Measurements from ENCODE around the gene ABHD17C. TPM values are rescaled to one million over a fixed set of nuclear protein-coding genes. Genes with fewer than 3 reads are reported as not detected.

The ABHD17C gene
- total and polyA plus RNA-seq, 2 of the 8 experiments (the other 6 are each of a cell fraction or from before 2014, with no cell fraction given): 20.2 to 29.8 TPM

DNA sequence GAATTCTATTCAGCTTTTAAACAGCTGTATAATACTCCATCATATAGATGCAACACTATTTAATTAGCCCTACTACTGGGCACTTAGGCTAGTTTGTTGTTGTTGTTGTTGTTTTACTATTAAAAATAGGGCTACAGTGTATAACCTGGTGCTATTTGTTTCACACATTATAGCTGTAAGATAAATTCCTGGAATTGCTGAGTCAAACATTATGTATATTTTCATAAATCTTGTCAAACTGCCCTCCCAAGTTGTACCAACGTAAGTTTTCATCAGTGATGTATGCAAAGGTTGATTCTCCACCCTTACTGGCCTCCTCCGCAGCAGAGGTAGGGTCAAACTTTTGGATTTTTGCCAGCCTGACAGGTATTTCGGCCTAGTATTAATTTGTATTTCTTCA, 80.2 kb downstream of the ABHD17C start:
- Histone ChIP-seq H3K56ac (replicated peaks; ENCODE audit: insufficient read length, low read depth, low read length) (no peak overlapping the region), H3K23ac (ENCODE audit: insufficient read length) (no peak overlapping the region), H3K14ac (ENCODE audit: insufficient read length) (no peak overlapping the region), H3K23me2 (ENCODE audit: low read depth, low read length) (peaks cover 13% of the 10 kb centered on the region), H2BK15ac (ENCODE audit: low read length) (no peak overlapping the region), H3K27ac (ENCODE audit: low read depth, low read length) (no peak overlapping the region), H3K4ac (replicated peaks; ENCODE audit: insufficient read length, low read depth, low read length) (no peak overlapping the region), H2BK12ac (ENCODE audit: low read depth, low read length) (no peak overlapping the region), H2BK20ac (ENCODE audit: low read length) (no peak overlapping the region), H4K91ac (replicated peaks; ENCODE audit: insufficient read length, low read length) (no peak overlapping the region), H4K5ac (ENCODE audit: insufficient read length, low read depth, low read length) (no peak overlapping the region), H2BK5ac (ENCODE audit: low read depth, low read length) (no peak overlapping the region), H3K9me3 (ENCODE audit: insufficient read depth in 2 of 2, low read depth in 1 of 2, low read length in 1 of 2) (no peaks in the 10 kb centered on the region), H3K79me2 (ENCODE audit: control insufficient read depth in 1 of 2, insufficient read depth in 2 of 2, low read length in 2 of 2) (no peaks in the 10 kb centered on the region), H2AK5ac (ENCODE audit: low read depth, low read length) (no peak overlapping the region), H2BK120ac (replicated peaks; ENCODE audit: low read depth, low read length) (no peak overlapping the region), H2AFZ (ENCODE audit: low read length) (no peak overlapping the region), H3K4me3 (ENCODE audit: extremely low read depth in 1 of 4, insufficient read depth in 2 of 4, low read depth in 3 of 4, low read length in 4 of 4) (no peak overlapping the region), H3K4me2 (ENCODE audit: insufficient read depth in 1 of 2, low read depth in 2 of 2, low read length in 2 of 2) (no peak overlapping the region), H3K36me3 (ENCODE audit: control insufficient read depth in 2 of 4, insufficient read depth in 4 of 4, low read length in 3 of 4) (no peaks in the 10 kb centered on the region), H3K9ac (replicated peaks in 1 of 4; ENCODE audit: extremely low read depth in 1 of 4, low read depth in 3 of 4, low read length in 3 of 4) (no peak overlapping the region), H4K8ac (ENCODE audit: extremely low read depth, insufficient read depth, low read length) (no peak overlapping the region), H3K79me1 (ENCODE audit: low read depth, low read length) (no peaks in the 10 kb centered on the region), H4K20me1 (replicated peaks in 1 of 2; ENCODE audit: control insufficient read depth in 1 of 2, insufficient read depth in 2 of 2, low read length in 2 of 2) (peaks cover 0 to 5% of the 10 kb centered on the region in 2 experiments), H3K18ac (ENCODE audit: extremely low read depth, low read length) (no peak overlapping the region), H3K4me1 (replicated peaks in 1 of 4; ENCODE audit: control insufficient read depth in 3 of 4, insufficient read depth in 4 of 4, low read length in 3 of 4) (peaks cover 0 to 7% (median 4%) of the 10 kb centered on the region in 4 experiments; a peak in 5 of 7 replicates), H3K27me3 (replicated peaks in 1 of 4; ENCODE audit: control insufficient read depth in 3 of 4, extremely low read depth in 1 of 4, insufficient read depth in 3 of 4, low read length in 3 of 4) (peaks cover 4 to 29% (median 26%) of the 10 kb centered on the region in 4 experiments)
- CTCF ChIA-PET (ENCODE audit: partially characterized antibody): interaction anchor here (0.6 to 8.3 kb wide), 30 partner anchors 10 to 466 kb away, joined by 3 to 133 read pairs (median 9); partner anchors contain the start of gene ABHD17C
- no peak for DNase-seq (ENCODE audit: low read depth in 1 of 2, low spot score in 2 of 2)
- POLR2A ChIA-PET (ENCODE audit: partially characterized antibody): no interaction called here
- WGBS, 2 experiments (ENCODE audit: extremely low coverage in 1 of 2, insufficient coverage in 1 of 2, insufficient read length in 1 of 2, insufficient replicate concordance in 2 of 2, low coverage in 1 of 2, low lambda C conversion rate in 2 of 2, missing lambda C conversion rate in 1 of 2): 97% methylated on average over 3 of the region's 3 CpGs; no CpG with 5 or more reads in 1 of the 2 experiments
- no peak for FAIRE-seq
- TF ChIP-seq SAP30 (IDR thresholded peaks at IDR 0.05; ENCODE audit: insufficient read depth, insufficient replicate concordance, low read length) (no peak), RFX5 (IDR thresholded peaks at IDR 0.05; ENCODE audit: borderline replicate concordance, low read depth, low read length) (no peak), USF2 (IDR thresholded peaks at IDR 0.05; ENCODE audit: low read length) (no peak), MAX (IDR thresholded peaks at IDR 0.05) (no peak), PHF8 (conservative IDR thresholded peaks at IDR 0.05; ENCODE audit: low read depth, low read length) (no peak), GTF2F1 (IDR thresholded peaks at IDR 0.05; ENCODE audit: borderline replicate concordance, low read depth, low read length) (no peak), CEBPB (IDR thresholded peaks at IDR 0.05; ENCODE audit: low read depth, low read length) (no peak), NRF1 (IDR thresholded peaks at IDR 0.05; ENCODE audit: low read depth, low read length) (no peak), CHD2 (IDR thresholded peaks at IDR 0.05; ENCODE audit: low read length) (no peak), RAD21 (IDR thresholded peaks at IDR 0.05 in 1 of 2, conservative IDR thresholded peaks at IDR 0.05 in 1 of 2; ENCODE audit: low read depth in 2 of 2, low read length in 2 of 2) (no peak)
- TF ChIP-seq, protein P1, sequence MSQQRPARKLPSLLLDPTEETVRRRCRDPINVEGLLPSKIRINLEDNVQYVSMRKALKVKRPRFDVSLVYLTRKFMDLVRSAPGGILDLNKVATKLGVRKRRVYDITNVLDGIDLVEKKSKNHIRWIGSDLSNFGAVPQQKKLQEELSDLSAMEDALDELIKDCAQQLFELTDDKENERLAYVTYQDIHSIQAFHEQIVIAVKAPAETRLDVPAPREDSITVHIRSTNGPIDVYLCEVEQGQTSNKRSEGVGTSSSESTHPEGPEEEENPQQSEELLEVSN (IDR thresholded peaks at IDR 0.05): no peak

Data from H1 (cell line).